Erythroblast (primary cell): Measurements from ENCODE around the gene SIK3.

Experiments used
- GATA1 ChIP-seq: IDR thresholded peaks from 2 replicates; pipeline ENCODE4 v1.6.1; 2011; ENCODE audit warnings: low read depth, mild to moderate bottlenecking, control low read depth, low read length, moderate library complexity
- POLR2A ChIP-seq: IDR thresholded peaks from 2 replicates; pipeline ENCODE4 v1.6.1; 2011; ENCODE audit warnings: mild to moderate bottlenecking, low read length

- TF ChIP-seq POLR2A = no peak
- no peak for TF ChIP-seq GATA1
Measured at GRCh38 chr11:116851626-116852025, 246.6 kb downstream of the SIK3 start.
